NB4 (cell line): ENCODE data around the gene KIF3B.
"Not testable (repeated sequence)": the region's sequence is repeated elsewhere in the genome, so short reads cannot be mapped to it uniquely, and the experiment has no call there.

ENCODE experiments used
- DNase-seq: peaks from one replicate; pipeline ENCODE4 v3.0.0; 2010; ENCODE audit warnings: low read depth
- H3K4me3 ChIP-seq: one replicate; pipeline ENCODE4 v1.5.1; 2011; ENCODE audit warnings: mild to moderate bottlenecking, low read depth, low read length, moderate library complexity
- CTCF ChIP-seq: IDR thresholded peaks from one replicate; pipeline ENCODE4 v1.5.1; 2012; ENCODE audit warnings: low read depth, low read length
- MAX ChIP-seq: IDR thresholded peaks from 2 replicates; pipeline ENCODE4 v1.6.1; 2011; ENCODE audit warnings: low read depth, low read length
- MYC ChIP-seq: IDR thresholded peaks from 2 replicates; pipeline ENCODE4 v1.6.1; 2011; ENCODE audit warnings: low read depth, low read length
- POLR2A ChIP-seq: IDR thresholded peaks from 2 replicates; pipeline ENCODE4 v1.6.1; 2011; ENCODE audit warnings: mild to moderate bottlenecking; ENCODE audit not compliant: insufficient read length; ENCODE audit errors: extremely low read depth

KIF3B gene

GRCh38 chr20:32288225-32288849 is 10.9 kb downstream of the KIF3B start:
- no peak for DNase-seq
- no peak for TF ChIP-seq MAX
- H3K4me3 ChIP-seq, result no peak overlapping the region

GRCh38 chr20:32289299-32289660 is 11.8 kb downstream of the KIF3B start:
- H3K4me3 ChIP-seq, DNase-seq: not testable (repeated sequence)

GRCh38 chr20:32289661-32290431 is 12.4 kb downstream of the KIF3B start:
- no peak overlapping the region for H3K4me3 ChIP-seq
- TF ChIP-seq POLR2A, result no peak
- TF ChIP-seq MAX, result no peak
- TF ChIP-seq MYC, result no peak
- TF ChIP-seq CTCF, result no peak
- no peak for DNase-seq

GRCh38 chr20:32291166-32291565 is 13.7 kb downstream of the KIF3B start:
- TF ChIP-seq POLR2A (no peak), CTCF (no peak), MYC (no peak), MAX (no peak)

GRCh38 chr20:32292548-32292947 is 15.1 kb downstream of the KIF3B start:
- H3K4me3 ChIP-seq, result no peak overlapping the region
- no peak for TF ChIP-seq CTCF
- TF ChIP-seq MAX, result no peak
- no peak for TF ChIP-seq POLR2A
- TF ChIP-seq MYC, result no peak
- DNase-seq, result no peak

More at GRCh38 chr20:32291166-32291565, 13.7 kb downstream of the KIF3B start:
- no peak overlapping the region for H3K4me3 ChIP-seq
- no peak for DNase-seq

- H3K4me3 ChIP-seq, result no peak overlapping the region
- DNase-seq, result no peak
- TF ChIP-seq POLR2A, result no peak
- TF ChIP-seq MAX, result no peak
- TF ChIP-seq CTCF, result no peak
- no peak for TF ChIP-seq MYC
Measured at GRCh38 chr20:32294071-32294470, 16.6 kb downstream of the KIF3B start.

- H3K4me3 ChIP-seq, result no peak overlapping the region
- TF ChIP-seq MAX (no peak), MYC (no peak), CTCF (no peak), POLR2A (no peak)
- DNase-seq, result no peak
Measured at GRCh38 chr20:32296412-32296811, 19.0 kb downstream of the KIF3B start.
